Mesenchymal stem cell (in vitro differentiated cells and primary cell): ENCODE data around the gene GOLM1.

Source experiments
- DNase-seq: peaks from one replicate; pipeline ENCODE4 v3.0.0-alpha.2; 2013
- H2AFZ ChIP-seq: one replicate; pipeline ENCODE4 v1.6.1; 2013; ENCODE audit warnings: low read depth, mild to moderate bottlenecking, control low read depth, inconsistent platforms, low read length, moderate library complexity
- H2AK5ac ChIP-seq: 2 replicates; pipeline ENCODE4 v1.6.1; 2013; ENCODE audit warnings: low read length, moderate library complexity, mild to moderate bottlenecking, inconsistent platforms; ENCODE audit not compliant: severe bottlenecking
- H2BK120ac ChIP-seq: one replicate; pipeline ENCODE4 v1.6.1; 2013; ENCODE audit warnings: low read depth, mild to moderate bottlenecking, inconsistent platforms, low read length, moderate library complexity
- H2BK12ac ChIP-seq, 2 experiments: one replicate each; pipeline ENCODE4 v1.6.1; 2013; ENCODE audit warnings: inconsistent platforms in 2 of 2, low read length in 2 of 2, mild to moderate bottlenecking in 2 of 2, moderate library complexity in 2 of 2, control low read depth in 1 of 2
- H2BK15ac ChIP-seq: one replicate; pipeline ENCODE4 v1.6.1; 2013; ENCODE audit warnings: mild to moderate bottlenecking, low read depth, inconsistent platforms; ENCODE audit not compliant: poor library complexity, severe bottlenecking
- H2BK5ac ChIP-seq: 2 replicates; pipeline ENCODE4 v1.6.1; 2013; ENCODE audit warnings: low read depth, mild to moderate bottlenecking, low read length, control low read depth, inconsistent platforms; ENCODE audit not compliant: poor library complexity, severe bottlenecking
- H3K14ac ChIP-seq, 2 experiments: one replicate each; pipeline ENCODE4 v1.6.1; 2013; ENCODE audit warnings: inconsistent platforms in 2 of 2, low read length in 2 of 2, control low read depth in 1 of 2, mild to moderate bottlenecking in 1 of 2, moderate library complexity in 1 of 2
- H3K18ac ChIP-seq, 2 experiments: one replicate each; pipeline ENCODE4 v1.6.1; 2013; ENCODE audit warnings: inconsistent platforms in 2 of 2, low read length in 2 of 2, control low read depth in 1 of 2, low read depth in 1 of 2, mild to moderate bottlenecking in 1 of 2
- H3K23ac ChIP-seq, 2 experiments: one replicate each; pipeline ENCODE4 v1.6.1; 2013; ENCODE audit warnings: inconsistent platforms in 2 of 2, low read length in 2 of 2, mild to moderate bottlenecking in 2 of 2, moderate library complexity in 2 of 2, control low read depth in 1 of 2
- H3K27ac ChIP-seq: 2 replicates; pipeline ENCODE4 v1.5.1; 2013; ENCODE audit warnings: mild to moderate bottlenecking, moderate library complexity, low read length, control low read depth, inconsistent platforms; ENCODE audit not compliant: poor library complexity, severe bottlenecking
- H3K27me3 ChIP-seq, 2 experiments: 2 replicates each; pipeline versions ENCODE4 v1.6.1 to v1.7.0; 2013; ENCODE audit warnings: low read length in 2 of 2, mild to moderate bottlenecking in 2 of 2, moderate library complexity in 2 of 2, control low read depth in 1 of 2, inconsistent platforms in 1 of 2; ENCODE audit not compliant: control insufficient read depth in 1 of 2, insufficient read depth in 1 of 2
- H3K36me3 ChIP-seq, 2 experiments: 2 replicates each; pipeline versions ENCODE4 v1.6.1 to v1.7.0; 2013; ENCODE audit warnings: low read length in 2 of 2, control low read depth in 1 of 2, inconsistent platforms in 1 of 2, low read depth in 1 of 2, mild to moderate bottlenecking in 1 of 2; ENCODE audit not compliant: insufficient read depth in 2 of 2, control insufficient read depth in 1 of 2
- H3K4ac ChIP-seq, 2 experiments: one replicate each; pipeline ENCODE4 v1.6.1; 2013; ENCODE audit warnings: inconsistent platforms in 2 of 2, low read length in 2 of 2, mild to moderate bottlenecking in 2 of 2, moderate library complexity in 2 of 2, control low read depth in 1 of 2, low read depth in 1 of 2
- H3K4me1 ChIP-seq: 2 replicates; pipeline ENCODE4 v1.6.1; 2013; ENCODE audit warnings: low read depth, low read length, control low read depth; ENCODE audit not compliant: control insufficient read depth, insufficient read depth
- H3K4me2 ChIP-seq: 2 replicates; pipeline ENCODE4 v1.6.1; 2013; ENCODE audit warnings: low read length, mild to moderate bottlenecking, inconsistent platforms; ENCODE audit not compliant: poor library complexity, severe bottlenecking
- H3K4me3 ChIP-seq, 2 experiments: 2 replicates each; pipeline versions ENCODE4 v1.5.1 to v1.7.0; 2013; ENCODE audit warnings: low read length in 2 of 2, mild to moderate bottlenecking in 2 of 2, control low read depth in 1 of 2, low read depth in 1 of 2; ENCODE audit not compliant: insufficient read depth in 1 of 2
- H3K79me1 ChIP-seq: replicated peaks from 2 replicates; pipeline ENCODE4 v1.6.1; 2013; ENCODE audit warnings: mild to moderate bottlenecking, control low read depth, low read length, inconsistent platforms; ENCODE audit not compliant: poor library complexity, severe bottlenecking
- H3K9ac ChIP-seq: 2 replicates; pipeline ENCODE4 v1.7.0; 2013; ENCODE audit warnings: mild to moderate bottlenecking, low read length, moderate library complexity
- H3K9me3 ChIP-seq: 2 replicates; pipeline ENCODE4 v1.7.0; 2013; ENCODE audit warnings: mild to moderate bottlenecking, low read length; ENCODE audit not compliant: control insufficient read depth
- H4K8ac ChIP-seq: one replicate; pipeline ENCODE4 v1.6.1; 2013; ENCODE audit warnings: inconsistent platforms, mild to moderate bottlenecking, low read length, moderate library complexity
- H4K91ac ChIP-seq: one replicate; pipeline ENCODE4 v1.6.1; 2013; ENCODE audit warnings: mild to moderate bottlenecking, low read length, inconsistent platforms
- WGBS: methylation state at CpG from one replicate; pipeline ENCODE4 v1.1.7; 2013; ENCODE audit warnings: mixed read lengths; 5-methylcytosine and 5-hydroxymethylcytosine counted together

The GOLM1 gene

GRCh38 chr9:85995097-85995496 lies 104.3 kb downstream of the GOLM1 start:
- Histone ChIP-seq H3K14ac (no peak overlapping the region), H3K4ac (no peak overlapping the region), H2BK12ac (no peak overlapping the region), H3K9ac (no peak overlapping the region), H2BK15ac (no peak overlapping the region), H3K27me3 (no peaks in the 10 kb centered on the region), H3K79me1 (peaks cover 17% of the 10 kb centered on the region), H3K4me2 (no peak overlapping the region), H4K91ac (no peak overlapping the region), H2AFZ (no peak overlapping the region), H2AK5ac (no peak overlapping the region), H3K23ac (no peak overlapping the region), H3K18ac (no peak overlapping the region), H2BK120ac (no peak overlapping the region), H3K36me3 (peaks cover 11 to 64% of the 10 kb centered on the region in 2 experiments), H2BK5ac (no peak overlapping the region), H4K8ac (no peak overlapping the region), H3K27ac (no peak overlapping the region), H3K4me1 (no peaks in the 10 kb centered on the region), H3K4me3 (no peak overlapping the region), H3K9me3 (no peaks in the 10 kb centered on the region)
- DNase-seq = no peak

GRCh38 chr9:85994191-85994590 lies 105.2 kb downstream of the GOLM1 start:
- Histone ChIP-seq H3K4ac (no peak overlapping the region), H2BK12ac (no peak overlapping the region), H3K18ac (no peak overlapping the region), H2AFZ (no peak overlapping the region), H3K79me1 (peaks cover 19% of the 10 kb centered on the region), H4K8ac (no peak overlapping the region), H3K9ac (no peak overlapping the region), H3K4me3 (no peak overlapping the region), H3K14ac (no peak overlapping the region), H2BK5ac (no peak overlapping the region), H3K27ac (no peak overlapping the region), H2BK15ac (no peak overlapping the region), H3K4me2 (no peak overlapping the region), H3K27me3 (no peaks in the 10 kb centered on the region), H2BK120ac (no peak overlapping the region), H3K23ac (no peak overlapping the region), H3K36me3 (peaks cover 11 to 62% of the 10 kb centered on the region in 2 experiments), H4K91ac (no peak overlapping the region), H3K9me3 (no peaks in the 10 kb centered on the region), H3K4me1 (no peaks in the 10 kb centered on the region), H2AK5ac (no peak overlapping the region)
- WGBS = no CpG with 5 or more reads among the region's 2 CpGs
- no peak for DNase-seq

- peaks cover 7 to 62% of the 10 kb centered on the region in 2 experiments for H3K36me3 ChIP-seq
- no peak overlapping the region for H2AK5ac ChIP-seq
Observed at GRCh38 chr9:85987236-85987635, 112.1 kb downstream of the GOLM1 start.

GRCh38 chr9:85984457-85984856 lies 114.9 kb downstream of the GOLM1 start:
- Histone ChIP-seq H3K4me3 (no peak overlapping the region), H3K4me2 (no peak overlapping the region), H2BK5ac (no peak overlapping the region), H3K9me3 (no peaks in the 10 kb centered on the region), H2BK120ac (no peak overlapping the region), H2BK15ac (no peak overlapping the region), H2BK12ac (no peak overlapping the region), H3K9ac (no peak overlapping the region), H3K79me1 (peaks cover 19% of the 10 kb centered on the region), H4K91ac (no peak overlapping the region), H2AK5ac (no peak overlapping the region), H4K8ac (no peak overlapping the region), H3K18ac (no peak overlapping the region), H3K14ac (no peak overlapping the region), H3K36me3 (peaks cover 11 to 71% of the 10 kb centered on the region in 2 experiments), H3K27ac (no peak overlapping the region), H3K27me3 (no peaks in the 10 kb centered on the region), H3K4me1 (no peaks in the 10 kb centered on the region), H3K4ac (no peak overlapping the region), H2AFZ (no peak overlapping the region), H3K23ac (no peak overlapping the region)
- WGBS = 100% methylated on average over 1 of the region's 2 CpGs
- DNase-seq = no peak

More at GRCh38 chr9:85987236-85987635, 112.1 kb downstream of the GOLM1 start:
- H3K27ac ChIP-seq = no peak overlapping the region
- H2BK15ac ChIP-seq = no peak overlapping the region
- H4K8ac ChIP-seq = no peak overlapping the region
- no peaks in the 10 kb centered on the region for H3K9me3 ChIP-seq
- no peaks in the 10 kb centered on the region for H3K27me3 ChIP-seq
- no peak overlapping the region for H3K4me2 ChIP-seq
- no peak overlapping the region for H3K14ac ChIP-seq
- no peak overlapping the region for H3K4ac ChIP-seq
- no peak overlapping the region for H3K4me3 ChIP-seq
- H3K18ac ChIP-seq = no peak overlapping the region
- no peaks in the 10 kb centered on the region for H3K4me1 ChIP-seq
- H4K91ac ChIP-seq = no peak overlapping the region
- no peak for DNase-seq
- H3K79me1 ChIP-seq = peaks cover 23% of the 10 kb centered on the region
- no peak overlapping the region for H2AFZ ChIP-seq
- no peak overlapping the region for H2BK12ac ChIP-seq
- no peak overlapping the region for H2BK120ac ChIP-seq
- 98% methylated on average over 3 of the region's 3 CpGs for WGBS
- no peak overlapping the region for H3K23ac ChIP-seq
- no peak overlapping the region for H2BK5ac ChIP-seq
- H3K9ac ChIP-seq = no peak overlapping the region
